HEK293 (cell line): Measurements from ENCODE around the gene BAZ1A.

ENCODE experiments used
- CTCF ChIA-PET: fragments of 350-600 bp; formaldehyde crosslinking; extraction: SDS; loops from one replicate; lab custom pipeline; 2021; ENCODE audit warnings: antibody characterized with exemption; lab: Yijun Ruan, JAX
- POLR2A ChIA-PET: fragments of 300-600 bp; formaldehyde crosslinking; extraction: SDS; loops from one replicate; lab custom pipeline; 2020; ENCODE audit warnings: antibody characterized with exemption, inconsistent platforms; lab: Yijun Ruan, JAX
- H3K27ac ChIP-seq: fragments of 200-500 bp; sonication (Bioruptor generic); 2 replicates; pipeline ENCODE4 v1.5.1; 2014; ENCODE audit warnings: low read depth, low read length, control low read depth, inconsistent platforms; ENCODE audit errors: extremely low read depth
- H3K36me3 ChIP-seq, 2 experiments: fragments of 200-500 bp in 1 of 2; sonication (Bioruptor generic) in 1 of 2; 1 replicate in 1 of 2; 2 replicates in 1 of 2; pipeline ENCODE4 v1.5.1; 2014 to 2017; ENCODE audit warnings: inconsistent platforms in 2 of 2, low read length in 2 of 2; ENCODE audit not compliant: control insufficient read depth in 2 of 2, insufficient read depth in 1 of 2
- H3K4me1 ChIP-seq: fragments of 200-500 bp; sonication (Bioruptor generic); 2 replicates; pipeline ENCODE4 v1.5.1; 2014; ENCODE audit warnings: mild to moderate bottlenecking, low read length, inconsistent platforms; ENCODE audit not compliant: control insufficient read depth, insufficient read depth
- H3K4me3 ChIP-seq: 2 replicates; pipeline ENCODE4 v1.5.1; 2011; ENCODE audit warnings: low read depth, mild to moderate bottlenecking, control low read depth, low read length, moderate library complexity
- H3K9me3 ChIP-seq: fragments of 200-500 bp; sonication (Bioruptor generic); 2 replicates; pipeline ENCODE4 v1.5.1; 2014; ENCODE audit warnings: low read depth, low read length, inconsistent platforms; ENCODE audit not compliant: control insufficient read depth, insufficient read depth
- GFI1B ChIP-seq: fragments of 450-650 bp; formaldehyde crosslinking; IDR thresholded peaks from 2 replicates; pipeline ENCODE4 v1.5.1; 2016; ENCODE audit warnings: missing biosample characterization, missing genetic modification characterization
- GLI4 ChIP-seq: fragments of 450-650 bp; formaldehyde crosslinking; IDR thresholded peaks from 2 replicates; pipeline ENCODE4 v1.5.1; 2016; ENCODE audit warnings: missing biosample characterization, missing genetic modification characterization
- SP3 ChIP-seq: fragments of 450-650 bp; formaldehyde crosslinking; IDR thresholded peaks from 2 replicates; pipeline ENCODE4 v1.5.1; 2016; ENCODE audit warnings: missing biosample characterization, missing genetic modification characterization
- SP7 ChIP-seq: fragments of 450-650 bp; formaldehyde crosslinking; IDR thresholded peaks from 2 replicates; pipeline ENCODE4 v1.5.1; 2016; ENCODE audit warnings: missing biosample characterization, missing genetic modification characterization
- ZBTB48 ChIP-seq: fragments of 450-650 bp; formaldehyde crosslinking; IDR thresholded peaks from 2 replicates; pipeline ENCODE4 v1.5.1; 2016; ENCODE audit warnings: missing biosample characterization, missing genetic modification characterization
- ZBTB7A ChIP-seq: fragments of 450-650 bp; formaldehyde crosslinking; IDR thresholded peaks from 2 replicates; pipeline ENCODE4 v1.5.1; 2016; ENCODE audit warnings: low read depth, missing biosample characterization, missing genetic modification characterization
- ZBTB8A ChIP-seq: fragments of 450-650 bp; formaldehyde crosslinking; IDR thresholded peaks from 2 replicates; pipeline ENCODE4 v1.5.1; 2016; ENCODE audit warnings: missing biosample characterization, missing genetic modification characterization
- ZFP3 ChIP-seq: fragments of 450-650 bp; formaldehyde crosslinking; IDR thresholded peaks from 2 replicates; pipeline ENCODE4 v1.5.1; 2016; ENCODE audit warnings: low read depth, missing biosample characterization, missing genetic modification characterization
- ZIC2 ChIP-seq: fragments of 450-650 bp; formaldehyde crosslinking; IDR thresholded peaks from 2 replicates; pipeline ENCODE4 v1.5.1; 2016; ENCODE audit warnings: missing biosample characterization, missing genetic modification characterization
- ZNF114 ChIP-seq: fragments of 450-650 bp; formaldehyde crosslinking; IDR thresholded peaks from 2 replicates; pipeline ENCODE4 v1.5.0; 2017; ENCODE audit warnings: missing biosample characterization, missing genetic modification characterization
- ZNF138 ChIP-seq: fragments of 450-650 bp; formaldehyde crosslinking; IDR thresholded peaks from 2 replicates; pipeline ENCODE4 v1.5.1; 2016; ENCODE audit warnings: missing biosample characterization, missing genetic modification characterization, borderline replicate concordance
- ZNF169 ChIP-seq: fragments of 450-650 bp; formaldehyde crosslinking; IDR thresholded peaks from 2 replicates; pipeline ENCODE4 v1.5.1; 2016; ENCODE audit warnings: missing biosample characterization, missing genetic modification characterization
- ZNF202 ChIP-seq: fragments of 450-650 bp; formaldehyde crosslinking; IDR thresholded peaks from 2 replicates; pipeline ENCODE4 v1.5.1; 2016; ENCODE audit warnings: missing biosample characterization, missing genetic modification characterization, borderline replicate concordance
- ZNF223 ChIP-seq: fragments of 450-650 bp; formaldehyde crosslinking; IDR thresholded peaks from 2 replicates; pipeline ENCODE4 v1.5.1; 2016; ENCODE audit warnings: missing biosample characterization, missing genetic modification characterization
- ZNF341 ChIP-seq: fragments of 450-650 bp; formaldehyde crosslinking; IDR thresholded peaks from 2 replicates; pipeline ENCODE4; 2016; ENCODE audit warnings: low read depth, missing biosample characterization, missing genetic modification characterization
- ZNF433 ChIP-seq: fragments of 450-650 bp; formaldehyde crosslinking; IDR thresholded peaks from 2 replicates; pipeline ENCODE4 v1.5.1; 2016; ENCODE audit warnings: missing biosample characterization, missing genetic modification characterization, low read depth
- ZNF510 ChIP-seq: fragments of 450-650 bp; formaldehyde crosslinking; IDR thresholded peaks from 2 replicates; pipeline ENCODE4 v1.5.1; 2018; ENCODE audit warnings: mild to moderate bottlenecking, missing genetic modification characterization, missing biosample characterization; ENCODE audit not compliant: insufficient replicate concordance
- ZNF792 ChIP-seq: fragments of 450-650 bp; formaldehyde crosslinking; IDR thresholded peaks from 2 replicates; pipeline ENCODE4 v1.5.1; 2016; ENCODE audit warnings: missing biosample characterization, missing genetic modification characterization
- ZNF830 ChIP-seq: fragments of 450-650 bp; IDR thresholded peaks from 2 replicates; pipeline ENCODE4 v1.5.0; 2018; ENCODE audit warnings: missing biosample characterization, missing genetic modification characterization, low read depth, mild to moderate bottlenecking, moderate library complexity
- ZXDB ChIP-seq: fragments of 450-650 bp; formaldehyde crosslinking; IDR thresholded peaks from 2 replicates; pipeline ENCODE4 v1.5.1; 2016; ENCODE audit warnings: missing biosample characterization, missing genetic modification characterization
- TF ChIP-seq, protein P1 (sequence below): fragments of 450-650 bp; formaldehyde crosslinking; IDR thresholded peaks from 2 replicates; pipeline ENCODE4 v1.5.1; 2016; ENCODE audit warnings: missing biosample characterization, missing genetic modification characterization
- TF ChIP-seq, protein P2 (sequence below): fragments of 450-650 bp; formaldehyde crosslinking; IDR thresholded peaks from 2 replicates; pipeline ENCODE4 v1.5.1; 2016; ENCODE audit warnings: missing biosample characterization, missing genetic modification characterization
- TF ChIP-seq, protein P3 (sequence below): fragments of 450-650 bp; formaldehyde crosslinking; IDR thresholded peaks from 2 replicates; pipeline ENCODE4 v1.5.1; 2016; ENCODE audit warnings: missing biosample characterization, missing genetic modification characterization
- TF ChIP-seq, protein P4 (sequence below): fragments of 450-650 bp; formaldehyde crosslinking; optimal IDR thresholded peaks from 2 replicates; pipeline ENCODE3; 2016; ENCODE audit warnings: missing biosample characterization, mild to moderate bottlenecking, missing genetic modification characterization
- TF ChIP-seq, protein P5 (sequence below): sonication (generic); formaldehyde crosslinking; IDR thresholded peaks from 2 replicates; pipeline ENCODE4 v1.8.1; 2022; ENCODE audit warnings: mild to moderate bottlenecking, moderate library complexity, missing genetic modification reagents
- TF ChIP-seq, protein P6 (sequence below): fragments of 450-650 bp; formaldehyde crosslinking; conservative IDR thresholded peaks from 2 replicates; pipeline ENCODE4 v1.5.1; 2016; ENCODE audit warnings: low read depth, missing biosample characterization, missing genetic modification characterization

Gene BAZ1A

DNA sequence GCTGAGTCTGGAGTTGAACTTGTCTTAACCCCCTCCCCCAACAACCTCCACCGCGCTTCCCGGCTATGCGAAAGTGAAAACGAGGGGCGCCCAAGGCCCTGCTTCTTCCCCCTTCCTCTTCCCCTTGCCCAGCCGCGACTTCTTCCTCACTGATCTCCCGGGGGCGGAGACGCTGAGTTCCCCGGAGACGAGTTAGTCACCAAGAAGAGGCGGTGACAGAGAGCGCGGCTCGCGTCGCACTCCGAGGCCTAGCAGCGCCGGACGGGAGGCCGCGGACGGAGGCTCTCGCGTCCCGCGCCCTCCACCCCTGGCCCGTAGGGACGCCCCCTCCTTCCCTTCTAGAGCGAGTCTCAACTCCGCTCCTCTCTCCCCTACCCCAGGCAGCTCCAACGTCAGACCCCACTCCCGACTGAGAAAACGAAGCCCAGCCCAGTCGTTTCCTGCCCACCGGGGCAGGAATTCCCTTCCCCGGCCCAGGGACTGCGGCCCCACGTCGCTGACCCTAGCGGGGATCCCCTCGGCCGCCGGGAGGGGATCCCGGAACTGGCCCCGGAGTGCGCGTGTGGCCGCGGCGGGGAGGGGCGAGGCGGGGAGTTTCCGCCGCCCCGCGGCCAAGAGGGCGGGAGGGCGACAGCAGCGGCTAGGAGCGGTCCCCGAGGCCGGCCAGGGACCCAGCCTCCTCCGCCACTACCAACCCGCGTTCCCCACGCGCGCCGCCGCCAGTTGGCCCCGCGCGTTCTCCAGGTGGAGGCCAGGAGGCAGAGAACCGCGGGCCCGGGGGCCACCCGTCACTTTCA is 1.4 kb downstream of the BAZ1A start:
- ChIA-PET CTCF (no interaction called here), POLR2A (interaction anchor here (1.0 to 1.4 kb wide), 3 partner anchors 109 to 174 kb away, joined by 3 to 4 read pairs (median 3); partner anchors contain the start of gene SRP54)
- Histone ChIP-seq H3K27ac (peak overlapping the region; percentile 96), H3K4me3 (peak overlapping the region; percentile 97), H3K9me3 (no peaks in the 10 kb centered on the region), H3K36me3 (peaks cover 3 to 19% of the 10 kb centered on the region in 2 experiments), H3K4me1 (peaks cover 6% of the 10 kb centered on the region; the same call in 1 of the 2 replicates)
- TF ChIP-seq ZXDB (tag by site-specific recombination) (peak; percentile 89), ZNF138 (tag by site-specific recombination) (no peak), GLI4 (tag by site-specific recombination) (peak; percentile 86), ZBTB7A (tag by site-specific recombination) (peak; percentile 33; the same call in 1 of the 2 replicates), GFI1B (no peak), ZFP3 (tag by site-specific recombination) (no peak), ZNF510 (no peak), ZNF792 (tag by site-specific recombination) (no peak), ZNF169 (no peak), ZNF433 (no peak), ZNF114 (tag by site-specific recombination) (no peak), ZBTB48 (tag by site-specific recombination) (peak; percentile 85), SP7 (tag by site-specific recombination) (peak; percentile 78), ZNF202 (tag by site-specific recombination) (no peak; the same call in 1 of the 2 replicates), ZNF223 (tag by site-specific recombination) (no peak), ZBTB8A (tag by site-specific recombination) (peak; percentile 76), ZIC2 (tag by site-specific recombination) (peak; percentile 94), SP3 (peak; percentile 75), ZNF830 (tag by site-specific recombination) (no peak), ZNF341 (tag by site-specific recombination) (peak; percentile 95)
- TF ChIP-seq, protein P1, sequence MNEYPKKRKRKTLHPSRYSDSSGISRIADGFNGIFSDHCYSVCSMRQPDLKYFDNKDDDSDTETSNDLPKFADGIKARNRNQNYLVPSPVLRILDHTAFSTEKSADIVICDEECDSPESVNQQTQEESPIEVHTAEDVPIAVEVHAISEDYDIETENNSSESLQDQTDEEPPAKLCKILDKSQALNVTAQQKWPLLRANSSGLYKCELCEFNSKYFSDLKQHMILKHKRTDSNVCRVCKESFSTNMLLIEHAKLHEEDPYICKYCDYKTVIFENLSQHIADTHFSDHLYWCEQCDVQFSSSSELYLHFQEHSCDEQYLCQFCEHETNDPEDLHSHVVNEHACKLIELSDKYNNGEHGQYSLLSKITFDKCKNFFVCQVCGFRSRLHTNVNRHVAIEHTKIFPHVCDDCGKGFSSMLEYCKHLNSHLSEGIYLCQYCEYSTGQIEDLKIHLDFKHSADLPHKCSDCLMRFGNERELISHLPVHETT (tag by site-specific recombination): peak; percentile 47; the same call in 1 of the 2 replicates
- TF ChIP-seq, protein P2, sequence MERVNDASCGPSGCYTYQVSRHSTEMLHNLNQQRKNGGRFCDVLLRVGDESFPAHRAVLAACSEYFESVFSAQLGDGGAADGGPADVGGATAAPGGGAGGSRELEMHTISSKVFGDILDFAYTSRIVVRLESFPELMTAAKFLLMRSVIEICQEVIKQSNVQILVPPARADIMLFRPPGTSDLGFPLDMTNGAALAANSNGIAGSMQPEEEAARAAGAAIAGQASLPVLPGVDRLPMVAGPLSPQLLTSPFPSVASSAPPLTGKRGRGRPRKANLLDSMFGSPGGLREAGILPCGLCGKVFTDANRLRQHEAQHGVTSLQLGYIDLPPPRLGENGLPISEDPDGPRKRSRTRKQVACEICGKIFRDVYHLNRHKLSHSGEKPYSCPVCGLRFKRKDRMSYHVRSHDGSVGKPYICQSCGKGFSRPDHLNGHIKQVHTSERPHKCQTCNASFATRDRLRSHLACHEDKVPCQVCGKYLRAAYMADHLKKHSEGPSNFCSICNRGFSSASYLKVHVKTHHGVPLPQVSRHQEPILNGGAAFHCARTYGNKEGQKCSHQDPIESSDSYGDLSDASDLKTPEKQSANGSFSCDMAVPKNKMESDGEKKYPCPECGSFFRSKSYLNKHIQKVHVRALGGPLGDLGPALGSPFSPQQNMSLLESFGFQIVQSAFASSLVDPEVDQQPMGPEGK (tag by site-specific recombination): peak; percentile 79
- TF ChIP-seq, protein P3, sequence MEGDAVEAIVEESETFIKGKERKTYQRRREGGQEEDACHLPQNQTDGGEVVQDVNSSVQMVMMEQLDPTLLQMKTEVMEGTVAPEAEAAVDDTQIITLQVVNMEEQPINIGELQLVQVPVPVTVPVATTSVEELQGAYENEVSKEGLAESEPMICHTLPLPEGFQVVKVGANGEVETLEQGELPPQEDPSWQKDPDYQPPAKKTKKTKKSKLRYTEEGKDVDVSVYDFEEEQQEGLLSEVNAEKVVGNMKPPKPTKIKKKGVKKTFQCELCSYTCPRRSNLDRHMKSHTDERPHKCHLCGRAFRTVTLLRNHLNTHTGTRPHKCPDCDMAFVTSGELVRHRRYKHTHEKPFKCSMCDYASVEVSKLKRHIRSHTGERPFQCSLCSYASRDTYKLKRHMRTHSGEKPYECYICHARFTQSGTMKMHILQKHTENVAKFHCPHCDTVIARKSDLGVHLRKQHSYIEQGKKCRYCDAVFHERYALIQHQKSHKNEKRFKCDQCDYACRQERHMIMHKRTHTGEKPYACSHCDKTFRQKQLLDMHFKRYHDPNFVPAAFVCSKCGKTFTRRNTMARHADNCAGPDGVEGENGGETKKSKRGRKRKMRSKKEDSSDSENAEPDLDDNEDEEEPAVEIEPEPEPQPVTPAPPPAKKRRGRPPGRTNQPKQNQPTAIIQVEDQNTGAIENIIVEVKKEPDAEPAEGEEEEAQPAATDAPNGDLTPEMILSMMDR (tag by site-specific recombination): 0 out of 2 replicates have a peak, but pooled peaks have one; percentile 39
- TF ChIP-seq, protein P4, sequence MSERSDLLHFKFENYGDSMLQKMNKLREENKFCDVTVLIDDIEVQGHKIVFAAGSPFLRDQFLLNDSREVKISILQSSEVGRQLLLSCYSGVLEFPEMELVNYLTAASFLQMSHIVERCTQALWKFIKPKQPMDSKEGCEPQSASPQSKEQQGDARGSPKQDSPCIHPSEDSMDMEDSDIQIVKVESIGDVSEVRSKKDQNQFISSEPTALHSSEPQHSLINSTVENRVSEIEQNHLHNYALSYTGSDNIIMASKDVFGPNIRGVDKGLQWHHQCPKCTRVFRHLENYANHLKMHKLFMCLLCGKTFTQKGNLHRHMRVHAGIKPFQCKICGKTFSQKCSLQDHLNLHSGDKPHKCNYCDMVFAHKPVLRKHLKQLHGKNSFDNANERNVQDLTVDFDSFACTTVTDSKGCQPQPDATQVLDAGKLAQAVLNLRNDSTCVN: peak; percentile 92
- TF ChIP-seq, protein P5, sequence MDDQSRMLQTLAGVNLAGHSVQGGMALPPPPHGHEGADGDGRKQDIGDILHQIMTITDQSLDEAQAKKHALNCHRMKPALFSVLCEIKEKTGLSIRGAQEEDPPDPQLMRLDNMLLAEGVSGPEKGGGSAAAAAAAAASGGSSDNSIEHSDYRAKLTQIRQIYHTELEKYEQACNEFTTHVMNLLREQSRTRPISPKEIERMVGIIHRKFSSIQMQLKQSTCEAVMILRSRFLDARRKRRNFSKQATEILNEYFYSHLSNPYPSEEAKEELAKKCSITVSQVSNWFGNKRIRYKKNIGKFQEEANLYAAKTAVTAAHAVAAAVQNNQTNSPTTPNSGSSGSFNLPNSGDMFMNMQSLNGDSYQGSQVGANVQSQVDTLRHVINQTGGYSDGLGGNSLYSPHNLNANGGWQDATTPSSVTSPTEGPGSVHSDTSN (CRISPR knock-in tag): no peak
- TF ChIP-seq, protein P6, sequence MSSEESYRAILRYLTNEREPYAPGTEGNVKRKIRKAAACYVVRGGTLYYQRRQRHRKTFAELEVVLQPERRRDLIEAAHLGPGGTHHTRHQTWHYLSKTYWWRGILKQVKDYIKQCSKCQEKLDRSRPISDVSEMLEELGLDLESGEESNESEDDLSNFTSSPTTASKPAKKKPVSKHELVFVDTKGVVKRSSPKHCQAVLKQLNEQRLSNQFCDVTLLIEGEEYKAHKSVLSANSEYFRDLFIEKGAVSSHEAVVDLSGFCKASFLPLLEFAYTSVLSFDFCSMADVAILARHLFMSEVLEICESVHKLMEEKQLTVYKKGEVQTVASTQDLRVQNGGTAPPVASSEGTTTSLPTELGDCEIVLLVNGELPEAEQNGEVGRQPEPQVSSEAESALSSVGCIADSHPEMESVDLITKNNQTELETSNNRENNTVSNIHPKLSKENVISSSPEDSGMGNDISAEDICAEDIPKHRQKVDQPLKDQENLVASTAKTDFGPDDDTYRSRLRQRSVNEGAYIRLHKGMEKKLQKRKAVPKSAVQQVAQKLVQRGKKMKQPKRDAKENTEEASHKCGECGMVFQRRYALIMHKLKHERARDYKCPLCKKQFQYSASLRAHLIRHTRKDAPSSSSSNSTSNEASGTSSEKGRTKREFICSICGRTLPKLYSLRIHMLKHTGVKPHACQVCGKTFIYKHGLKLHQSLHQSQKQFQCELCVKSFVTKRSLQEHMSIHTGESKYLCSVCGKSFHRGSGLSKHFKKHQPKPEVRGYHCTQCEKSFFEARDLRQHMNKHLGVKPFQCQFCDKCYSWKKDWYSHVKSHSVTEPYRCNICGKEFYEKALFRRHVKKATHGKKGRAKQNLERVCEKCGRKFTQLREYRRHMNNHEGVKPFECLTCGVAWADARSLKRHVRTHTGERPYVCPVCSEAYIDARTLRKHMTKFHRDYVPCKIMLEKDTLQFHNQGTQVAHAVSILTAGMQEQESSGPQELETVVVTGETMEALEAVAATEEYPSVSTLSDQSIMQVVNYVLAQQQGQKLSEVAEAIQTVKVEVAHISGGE (tag by site-specific recombination): peak; percentile 41; the same call in 1 of the 2 replicates
